IMR-90 (cell line): ENCODE results near the gene LRRC14B. TPM values are rescaled to one million over a fixed set of nuclear protein-coding genes. Genes with fewer than 3 reads are reported as not detected.
A peak's percentile ranks its signal among the peaks of the same experiment; 100 is the strongest.

Experiments used
- ATAC-seq: fragments of 200-7000 bp; cut with Tn5 transposase; 2 replicates; pipeline ENCODE4 v1.9.1; 2020; ENCODE audit warnings: low read depth, mild to moderate bottlenecking, moderate library complexity
- BruUV-seq: library from RNA; stranded (reverse); fragments of 400-500 nt; replicated peaks from 2 replicates; lab custom pipeline; 2021; lab: Mats Ljungman, UMichigan
- CTCF ChIA-PET: fragments of 300-600 bp; formaldehyde crosslinking; extraction: SDS; loops from one replicate; lab custom pipeline; 2021; ENCODE audit warnings: antibody characterized with exemption; lab: Yijun Ruan, JAX
- POLR2A ChIA-PET: fragments of 300-600 bp; sonication (Branson Sonifier 250); formaldehyde crosslinking; loops from one replicate; lab custom pipeline; 2022; ENCODE audit warnings: antibody characterized with exemption; ENCODE audit not compliant: unreplicated experiment; lab: Charles Lee
- DNase-seq: peaks from one replicate; pipeline ENCODE4 v3.0.0; 2013
- H2AFZ ChIP-seq: replicated peaks from 2 replicates; pipeline ENCODE3; 2013; ENCODE audit warnings: low read length, mild to moderate bottlenecking; ENCODE audit not compliant: poor library complexity
- H2AK5ac ChIP-seq: 2 replicates; pipeline ENCODE4 v1.6.1; 2013; ENCODE audit warnings: low read depth, low read length, inconsistent platforms
- H2AK9ac ChIP-seq: replicated peaks from 2 replicates; pipeline ENCODE3; 2013; ENCODE audit warnings: mild to moderate bottlenecking, low read depth, low read length, moderate library complexity; ENCODE audit not compliant: poor library complexity
- H2BK120ac ChIP-seq: 2 replicates; pipeline ENCODE4 v1.6.1; 2013; ENCODE audit warnings: low read depth, low read length, inconsistent platforms
- H2BK15ac ChIP-seq: 3 replicates; pipeline ENCODE4 v1.6.1; 2013; ENCODE audit warnings: low read depth, low read length, inconsistent platforms
- H2BK20ac ChIP-seq: 2 replicates; pipeline ENCODE4 v1.6.1; 2013; ENCODE audit warnings: low read depth, mild to moderate bottlenecking, inconsistent platforms, low read length, moderate library complexity
- H2BK5ac ChIP-seq: 2 replicates; pipeline ENCODE4 v1.6.1; 2013; ENCODE audit warnings: mild to moderate bottlenecking, low read depth, low read length, inconsistent platforms; ENCODE audit not compliant: poor library complexity, severe bottlenecking
- H3K14ac ChIP-seq: replicated peaks from 2 replicates; pipeline ENCODE4 v1.6.1; 2013; ENCODE audit warnings: low read depth, low read length, inconsistent platforms
- H3K18ac ChIP-seq: 2 replicates; pipeline ENCODE4 v1.6.1; 2013; ENCODE audit warnings: low read depth, low read length, control low read depth
- H3K23ac ChIP-seq: 2 replicates; pipeline ENCODE4 v1.6.1; 2013; ENCODE audit warnings: low read depth, low read length, inconsistent platforms
- H3K27ac ChIP-seq: 2 replicates; pipeline ENCODE4 v1.5.1; 2013; ENCODE audit warnings: mild to moderate bottlenecking, control low read depth, low read length; ENCODE audit not compliant: insufficient read depth
- H3K27me3 ChIP-seq: 2 replicates; pipeline ENCODE4 v1.6.1; 2013; ENCODE audit warnings: low read length; ENCODE audit not compliant: control insufficient read depth, insufficient read depth
- H3K36me3 ChIP-seq: 2 replicates; pipeline ENCODE4 v1.6.1; 2013; ENCODE audit warnings: low read length, mixed read lengths; ENCODE audit not compliant: control insufficient read depth, insufficient read depth
- H3K4ac ChIP-seq: 2 replicates; pipeline ENCODE4 v1.6.1; 2013; ENCODE audit warnings: low read depth, low read length, inconsistent platforms
- H3K4me1 ChIP-seq: 2 replicates; pipeline ENCODE4 v1.6.1; 2013; ENCODE audit warnings: low read length, mixed read lengths; ENCODE audit not compliant: control insufficient read depth, insufficient read depth
- H3K4me2 ChIP-seq: 2 replicates; pipeline ENCODE4 v1.6.1; 2013; ENCODE audit warnings: low read depth, mild to moderate bottlenecking, control low read depth, low read length, moderate library complexity
- H3K4me3 ChIP-seq: 2 replicates; pipeline ENCODE4 v1.5.1; 2013; ENCODE audit warnings: low read depth, mild to moderate bottlenecking, control low read depth, low read length, moderate library complexity; ENCODE audit not compliant: insufficient read depth
- H3K56ac ChIP-seq: 2 replicates; pipeline ENCODE4 v1.6.1; 2013; ENCODE audit warnings: low read length, inconsistent platforms; ENCODE audit not compliant: insufficient read depth; ENCODE audit errors: extremely low read depth
- H3K79me1 ChIP-seq, 2 experiments: 2 replicates each; pipeline ENCODE4 v1.6.1; 2013; ENCODE audit warnings: low read length in 2 of 2, inconsistent platforms in 1 of 2, low read depth in 1 of 2
- H3K9ac ChIP-seq: 2 replicates; pipeline ENCODE4 v1.6.1; 2013; ENCODE audit warnings: low read depth, low read length, control low read depth
- H3K9me1 ChIP-seq: 2 replicates; pipeline ENCODE4 v1.6.1; 2013; ENCODE audit warnings: low read length, inconsistent platforms; ENCODE audit not compliant: insufficient read depth
- H3K9me3 ChIP-seq: 2 replicates; pipeline ENCODE4 v1.6.1; 2013; ENCODE audit warnings: low read length; ENCODE audit not compliant: control insufficient read depth, insufficient read depth
- H4K20me1 ChIP-seq: 2 replicates; pipeline ENCODE4 v1.6.1; 2013; ENCODE audit warnings: low read length, inconsistent platforms; ENCODE audit not compliant: insufficient read depth
- H4K5ac ChIP-seq: 2 replicates; pipeline ENCODE4 v1.6.1; 2013; ENCODE audit warnings: mild to moderate bottlenecking, low read depth, low read length, control low read depth
- H4K8ac ChIP-seq, 2 experiments: 2 replicates each; pipeline ENCODE4 v1.6.1; 2013; ENCODE audit warnings: low read depth in 2 of 2, low read length in 2 of 2, control low read depth in 1 of 2, inconsistent platforms in 1 of 2
- H4K91ac ChIP-seq: 2 replicates; pipeline ENCODE4 v1.6.1; 2013; ENCODE audit warnings: low read depth, low read length, inconsistent platforms; ENCODE audit not compliant: insufficient read depth
- BHLHE40 ChIP-seq: fragments of 150-350 bp; IDR thresholded peaks from 2 replicates; pipeline ENCODE4 v1.6.1; 2016; ENCODE audit warnings: mild to moderate bottlenecking, low read depth, low read length
- CEBPB ChIP-seq: IDR thresholded peaks from 2 replicates; pipeline ENCODE4 v1.6.1; 2012; ENCODE audit warnings: low read depth, low read length, improper control_type of control experiment
- CTCF ChIP-seq: conservative IDR thresholded peaks from 2 replicates; pipeline ENCODE4 v1.5.1; 2012; ENCODE audit warnings: mild to moderate bottlenecking, low read depth, low read length, improper control_type of control experiment
- FOS ChIP-seq: fragments of 150-350 bp; IDR thresholded peaks from 2 replicates; pipeline ENCODE4 v1.6.1; 2016; ENCODE audit warnings: low read depth, low read length
- MAFK ChIP-seq: IDR thresholded peaks from 2 replicates; pipeline ENCODE4 v1.6.1; 2012; ENCODE audit warnings: low read depth, low read length, improper control_type of control experiment
- MAZ ChIP-seq: IDR thresholded peaks from 2 replicates; pipeline ENCODE4 v1.6.1; 2012; ENCODE audit warnings: low read depth, mild to moderate bottlenecking, low read length, improper control_type of control experiment, moderate library complexity, borderline replicate concordance
- MXI1 ChIP-seq: IDR thresholded peaks from 2 replicates; pipeline ENCODE4 v1.6.1; 2012; ENCODE audit warnings: low read depth, mild to moderate bottlenecking, low read length, moderate library complexity, borderline replicate concordance
- POLR2A ChIP-seq: IDR thresholded peaks from 2 replicates; pipeline ENCODE4 v1.6.1; 2012; ENCODE audit warnings: mild to moderate bottlenecking, low read depth, low read length
- RAD21 ChIP-seq: IDR thresholded peaks from 2 replicates; pipeline ENCODE4 v1.6.1; 2012; ENCODE audit warnings: low read length, improper control_type of control experiment
- RCOR1 ChIP-seq: IDR thresholded peaks from 2 replicates; pipeline ENCODE4 v1.6.1; 2012; ENCODE audit warnings: mild to moderate bottlenecking, low read length, improper control_type of control experiment; ENCODE audit not compliant: insufficient replicate concordance
- RFX5 ChIP-seq: IDR thresholded peaks from 2 replicates; pipeline ENCODE4 v1.8.0; 2012; ENCODE audit warnings: low read depth, mild to moderate bottlenecking, low read length, moderate library complexity
- SMC3 ChIP-seq: fragments of 150-350 bp; IDR thresholded peaks from 2 replicates; pipeline ENCODE4 v1.6.1; 2016; ENCODE audit warnings: low read depth, mild to moderate bottlenecking, antibody characterized with exemption, low read length, moderate library complexity
- WGBS, 2 experiments: methylation state at CpG; one replicate each; pipeline versions ENCODE4 v1.1.5 to v1.1.7; 2013; ENCODE audit warnings: missing lambda C conversion rate in 2 of 2; ENCODE audit not compliant: insufficient read length in 1 of 2; ENCODE audit errors: extremely low coverage in 2 of 2; 5-methylcytosine and 5-hydroxymethylcytosine counted together
- dilution Hi-C: fragments of 300-500 bp; cut with HindIII; formaldehyde crosslinking; loops from one replicate; pipeline ENCODE4 v1.14.3; 2018; ENCODE audit warnings: low sequenced_read_pairs; ENCODE audit not compliant: unreplicated experiment
- in situ Hi-C: fragments of 300-500 bp; cut with MboI; formaldehyde crosslinking; loops from 3 replicates; pipeline ENCODE4 v1.14.3; 2019; ENCODE audit warnings: low sequenced_read_pairs, inconsistent platforms, mixed read lengths
- intact Hi-C: fragments of 100-400 bp; cut with micrococcal nuclease; formaldehyde crosslinking; loops from 2 replicates; pipeline ENCODE4 v1.10.0; 2022
- polyA plus RNA-seq, 3 experiments: library from polyadenylated mRNA; depleted of rRNA; stranded (reverse); fragments of >200 nt; gene quantifications; 2 replicates each; pipeline ENCODE4 v1.2.3, GENCODE V29; 2012; ENCODE audit warnings: low replicate concordance in 1 of 3
- total RNA-seq: library from RNA; depleted of rRNA; stranded (reverse); fragments of >200 nt; gene quantifications from 2 replicates; pipeline ENCODE4 v1.2.3, GENCODE V29; 2012

The LRRC14B gene
- total and polyA plus RNA-seq, 2 of the 4 experiments (the other 2 are of a cell fraction): not detected

GRCh38 chr5:170971-171800, 20.1 kb upstream of the LRRC14B start:
- Histone ChIP-seq H4K5ac (no peak overlapping the region), H4K91ac (no peak overlapping the region), H2AK9ac (no peak overlapping the region), H2BK15ac (no peak overlapping the region; the same call in 2 of the 3 replicates), H2BK20ac (no peak overlapping the region), H3K9ac (no peak overlapping the region), H2AK5ac (peak overlapping the region; percentile 51; the same call in 1 of the 2 replicates), H3K4me2 (no peak overlapping the region), H3K4me1 (peaks cover 19% of the 10 kb centered on the region), H4K8ac (no peak overlapping the region), H3K18ac (no peak overlapping the region), H2BK120ac (0 out of 2 replicates have a peak overlapping the region, but pooled peaks have one; percentile 49), H4K20me1 (no peaks in the 10 kb centered on the region), H3K23ac (no peak overlapping the region), H3K79me1 (no peaks in the 10 kb centered on the region; a peak in 1 of 4 replicates), H2AFZ (no peak overlapping the region), H2BK5ac (no peak overlapping the region), H3K4me3 (no peak overlapping the region), H3K27me3 (peaks cover 3% of the 10 kb centered on the region; the same call in 1 of the 2 replicates), H3K14ac (no peak overlapping the region), H3K27ac (no peak overlapping the region), H3K36me3 (no peaks in the 10 kb centered on the region), H3K4ac (no peak overlapping the region), H3K9me1 (peaks cover 24% of the 10 kb centered on the region; the same call in 1 of the 2 replicates), H3K9me3 (no peaks in the 10 kb centered on the region), H3K56ac (no peak overlapping the region)
- POLR2A ChIA-PET: no interaction called here
- dilution Hi-C loops: no loop called here
- in situ Hi-C loops: no loop called here
- TF ChIP-seq CEBPB (no peak), BHLHE40 (no peak), CTCF (no peak), MAFK (no peak), RCOR1 (no peak), RAD21 (no peak), SMC3 (no peak), MAZ (no peak), POLR2A (no peak), MXI1 (no peak), RFX5 (no peak), FOS (no peak)
- intact Hi-C loops: no loop called here
- CTCF ChIA-PET: interaction anchor here (3.2 kb wide), 1 partner anchor 17 kb away, joined by 19 read pairs; no protein-coding TSS in a partner anchor
- no peak for ATAC-seq
- no TSS peak for BruUV-seq
- DNase-seq: no peak
- 89% methylated on average over 23 of the region's 37 CpGs; no CpG with 5 or more reads in 1 of the 2 experiments for WGBS, 2 experiments
